ENCODE data around the gene SMKR1. TPM values are rescaled to one million over a fixed set of nuclear protein-coding genes. Genes with fewer than 3 reads are reported as not detected.
A peak's percentile ranks its signal among the peaks of the same experiment; 100 is the strongest.

The SMKR1 gene
- polyA plus RNA-seq, 3 donors: not detected

DNA sequence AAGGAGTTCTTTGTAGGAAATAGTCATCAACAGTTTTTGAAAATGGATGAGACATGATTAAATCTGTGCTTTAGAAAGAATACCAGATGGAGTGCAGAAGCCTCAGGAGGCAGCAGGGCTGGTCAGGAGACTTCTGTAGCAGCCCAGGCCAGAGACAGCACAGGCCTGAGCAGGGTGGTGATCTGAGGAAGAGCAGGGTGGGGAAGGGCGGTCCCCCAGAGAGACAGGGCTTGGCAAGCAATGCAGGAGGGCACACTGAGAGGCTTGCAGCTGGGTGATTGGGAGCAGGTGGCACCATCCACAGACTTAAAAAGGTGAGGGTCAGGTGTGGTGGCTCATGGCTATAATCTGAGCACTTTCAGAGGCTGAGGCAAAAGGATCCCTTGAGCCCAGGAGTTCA lies 4.3 kb upstream of the SMKR1 start:
- H3K4me1 Mint-ChIP-seq: peaks cover 11% of the 10 kb centered on the region
- Histone ChIP-seq H3K27ac (ENCODE audit: low read depth in 1 of 2, low read length in 2 of 2) (no peak overlapping the region), H3K4me2 (replicated peaks; ENCODE audit: extremely low read depth, low read length, poor library complexity, severe bottlenecking) (no peak overlapping the region), H3K9ac (ENCODE audit: insufficient read depth, low read length, poor library complexity, severe bottlenecking) (no peak overlapping the region), H3K4me1 (ENCODE audit: control insufficient read depth in 1 of 2, insufficient read depth in 2 of 2, low read length in 2 of 2) (peaks cover 10 to 12% of the 10 kb centered on the region in 2 donors), H3K79me2 (ENCODE audit: insufficient read depth, low read length) (no peaks in the 10 kb centered on the region), H3K4me3 (replicated peaks in 1 of 3; ENCODE audit: low read depth in 2 of 3, low read length in 3 of 3) (no peak overlapping the region), H3K36me3 (replicated peaks in 1 of 2; ENCODE audit: control insufficient read depth in 1 of 2, insufficient read depth in 2 of 2, low read length in 2 of 2) (no peaks in the 10 kb centered on the region), H3K27me3 (ENCODE audit: control insufficient read depth in 2 of 2, insufficient read depth in 2 of 2, low read length in 2 of 2) (peaks cover 2 to 10% of the 10 kb centered on the region in 2 donors), H3K9me3 (replicated peaks in 1 of 2; ENCODE audit: control insufficient read depth in 1 of 2, insufficient read depth in 1 of 2, low read length in 2 of 2) (no peaks in the 10 kb centered on the region), H2AFZ (ENCODE audit: insufficient read depth, low read depth, low read length, poor library complexity, severe bottlenecking) (no peak overlapping the region), H4K20me1 (ENCODE audit: insufficient read depth, low read length) (no peaks in the 10 kb centered on the region)
- no peak for DNase-seq
- TF ChIP-seq, protein P1, sequence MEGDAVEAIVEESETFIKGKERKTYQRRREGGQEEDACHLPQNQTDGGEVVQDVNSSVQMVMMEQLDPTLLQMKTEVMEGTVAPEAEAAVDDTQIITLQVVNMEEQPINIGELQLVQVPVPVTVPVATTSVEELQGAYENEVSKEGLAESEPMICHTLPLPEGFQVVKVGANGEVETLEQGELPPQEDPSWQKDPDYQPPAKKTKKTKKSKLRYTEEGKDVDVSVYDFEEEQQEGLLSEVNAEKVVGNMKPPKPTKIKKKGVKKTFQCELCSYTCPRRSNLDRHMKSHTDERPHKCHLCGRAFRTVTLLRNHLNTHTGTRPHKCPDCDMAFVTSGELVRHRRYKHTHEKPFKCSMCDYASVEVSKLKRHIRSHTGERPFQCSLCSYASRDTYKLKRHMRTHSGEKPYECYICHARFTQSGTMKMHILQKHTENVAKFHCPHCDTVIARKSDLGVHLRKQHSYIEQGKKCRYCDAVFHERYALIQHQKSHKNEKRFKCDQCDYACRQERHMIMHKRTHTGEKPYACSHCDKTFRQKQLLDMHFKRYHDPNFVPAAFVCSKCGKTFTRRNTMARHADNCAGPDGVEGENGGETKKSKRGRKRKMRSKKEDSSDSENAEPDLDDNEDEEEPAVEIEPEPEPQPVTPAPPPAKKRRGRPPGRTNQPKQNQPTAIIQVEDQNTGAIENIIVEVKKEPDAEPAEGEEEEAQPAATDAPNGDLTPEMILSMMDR (IDR thresholded peaks at IDR 0.05): no peak
- peaks cover 0 to 2% (median 0%) of the 10 kb centered on the region in 7 donors for H3K9me3 Mint-ChIP-seq
- peaks cover 14 to 20% (median 19%) of the 10 kb centered on the region in 3 donors for H3K27me3 Mint-ChIP-seq (ENCODE audit: low read depth in 3 of 3)
- intact Hi-C loops (cut with micrococcal nuclease): no loop called here
- no peak overlapping the region for H3K4me3 Mint-ChIP-seq
- H3K36me3 Mint-ChIP-seq: peaks cover 0 to 4% of the 10 kb centered on the region in 2 donors
- H3K27ac Mint-ChIP-seq: peak overlapping the region in 1 of 7 donors; percentile 46
- WGBS (ENCODE audit: insufficient coverage): 88% methylated on average over 1 of the region's 1 CpG

DNA sequence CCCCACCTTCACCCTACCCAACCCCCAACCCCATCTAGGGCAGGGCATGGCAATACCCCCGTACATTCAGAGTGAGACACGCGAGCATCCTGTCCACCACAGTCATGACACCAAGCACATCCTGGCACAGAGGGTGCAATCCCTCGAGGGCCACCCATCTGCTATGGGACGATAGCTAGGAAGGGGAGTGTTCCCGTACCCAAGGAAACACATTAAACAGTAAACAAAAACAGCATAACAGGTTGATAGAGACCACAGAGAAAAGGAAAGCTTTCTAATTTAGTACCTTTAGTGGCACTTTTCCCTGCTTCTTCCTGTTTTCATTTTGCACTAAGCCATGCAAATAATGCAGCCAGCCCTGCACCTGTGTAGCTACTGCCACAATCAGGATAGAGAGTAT lies 2.3 kb upstream of the SMKR1 start:
- 67% methylated on average over 1 of the region's 6 CpGs for WGBS (ENCODE audit: insufficient coverage)
- intact Hi-C loops (cut with micrococcal nuclease): loop anchor here in 1 of 2 donors (10.0 kb wide), 1 partner anchor 115 kb away; the partner anchor contains the start of gene NRF1
- Histone ChIP-seq H3K4me2 (replicated peaks; ENCODE audit: extremely low read depth, low read length, poor library complexity, severe bottlenecking) (no peak overlapping the region), H3K79me2 (ENCODE audit: insufficient read depth, low read length) (no peaks in the 10 kb centered on the region), H3K36me3 (replicated peaks in 1 of 2; ENCODE audit: control insufficient read depth in 1 of 2, insufficient read depth in 2 of 2, low read length in 2 of 2) (no peaks in the 10 kb centered on the region), H3K27ac (ENCODE audit: low read depth in 1 of 2, low read length in 2 of 2) (no peak overlapping the region), H2AFZ (ENCODE audit: insufficient read depth, low read depth, low read length, poor library complexity, severe bottlenecking) (no peak overlapping the region), H3K4me3 (replicated peaks in 1 of 3; ENCODE audit: low read depth in 2 of 3, low read length in 3 of 3) (no peak overlapping the region), H4K20me1 (ENCODE audit: insufficient read depth, low read length) (no peaks in the 10 kb centered on the region), H3K4me1 (ENCODE audit: control insufficient read depth in 1 of 2, insufficient read depth in 2 of 2, low read length in 2 of 2) (peaks cover 11 to 15% of the 10 kb centered on the region in 2 donors), H3K9me3 (replicated peaks in 1 of 2; ENCODE audit: control insufficient read depth in 1 of 2, insufficient read depth in 1 of 2, low read length in 2 of 2) (no peaks in the 10 kb centered on the region), H3K9ac (ENCODE audit: insufficient read depth, low read length, poor library complexity, severe bottlenecking) (no peak overlapping the region), H3K27me3 (ENCODE audit: control insufficient read depth in 2 of 2, insufficient read depth in 2 of 2, low read length in 2 of 2) (peaks cover 2 to 21% of the 10 kb centered on the region in 2 donors)
- peaks cover 0 to 5% (median 0%) of the 10 kb centered on the region in 7 donors for H3K9me3 Mint-ChIP-seq
- H3K4me3 Mint-ChIP-seq: peak overlapping the region in 1 of 2 donors; percentile 14
- peaks cover 15% of the 10 kb centered on the region for H3K4me1 Mint-ChIP-seq
- H3K27me3 Mint-ChIP-seq (ENCODE audit: low read depth in 3 of 3): peaks cover 24 to 32% (median 27%) of the 10 kb centered on the region in 3 donors
- H3K36me3 Mint-ChIP-seq: peaks cover 0 to 8% of the 10 kb centered on the region in 2 donors
- TF ChIP-seq, protein P1 (IDR thresholded peaks at IDR 0.05): no peak
- no peak for DNase-seq
- H3K27ac Mint-ChIP-seq: no peak overlapping the region
